Measurements from ENCODE around the gene LMX1A. TPM values are rescaled to one million over a fixed set of nuclear protein-coding genes. Genes with fewer than 3 reads are reported as not detected.

Gene LMX1A
- polyA plus RNA-seq, 2 of the 4 experiments (the other 2 are of a cell fraction) = not detected

GRCh38 chr1:165235155-165235776 lies 121.2 kb downstream of the LMX1A start (continued):
- TF ChIP-seq, protein P1, sequence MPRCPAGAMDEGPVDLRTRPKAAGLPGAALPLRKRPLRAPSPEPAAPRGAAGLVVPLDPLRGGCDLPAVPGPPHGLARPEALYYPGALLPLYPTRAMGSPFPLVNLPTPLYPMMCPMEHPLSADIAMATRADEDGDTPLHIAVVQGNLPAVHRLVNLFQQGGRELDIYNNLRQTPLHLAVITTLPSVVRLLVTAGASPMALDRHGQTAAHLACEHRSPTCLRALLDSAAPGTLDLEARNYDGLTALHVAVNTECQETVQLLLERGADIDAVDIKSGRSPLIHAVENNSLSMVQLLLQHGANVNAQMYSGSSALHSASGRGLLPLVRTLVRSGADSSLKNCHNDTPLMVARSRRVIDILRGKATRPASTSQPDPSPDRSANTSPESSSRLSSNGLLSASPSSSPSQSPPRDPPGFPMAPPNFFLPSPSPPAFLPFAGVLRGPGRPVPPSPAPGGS (IDR thresholded peaks at IDR 0.05) = no peak
- TF ChIP-seq BHLHE40 (IDR thresholded peaks at IDR 0.05; ENCODE audit: low read depth, low read length) (no peak), CBX8 (IDR thresholded peaks at IDR 0.05) (no peak), CHD4 (IDR thresholded peaks at IDR 0.05; ENCODE audit: borderline replicate concordance) (no peak), NFE2L2 (conservative IDR thresholded peaks at IDR 0.05; ENCODE audit: low read length) (no peak), MAZ (IDR thresholded peaks at IDR 0.05; ENCODE audit: borderline replicate concordance, low read depth, low read length) (no peak)

GRCh38 chr1:165234149-165234548 lies 122.4 kb downstream of the LMX1A start:
- H3K4me2 ChIP-seq = no peak overlapping the region
- 0 out of 3 replicates have a peak, but pooled peaks cover 5% of the 10 kb centered on the region for H3K4me1 ChIP-seq
- 37% methylated on average over 4 of the region's 4 CpGs for WGBS (ENCODE audit: missing lambda C conversion rate)
- H3K4me3 ChIP-seq = no peak overlapping the region
- no peak overlapping the region for H3K27ac ChIP-seq
- FAIRE-seq (no peak), DNase-seq (ENCODE audit: low read depth in 1 of 2, low spot score in 1 of 2) (no peak), ATAC-seq (no peak)
- ChIA-PET POLR2A (no interaction called here), CTCF (interaction anchor here (0.7 kb wide), 1 partner anchor 10 kb away, joined by 3 read pairs; no protein-coding TSS in a partner anchor)
- TF ChIP-seq NFE2L2 (conservative IDR thresholded peaks at IDR 0.05; ENCODE audit: low read length) = no peak
- TF ChIP-seq SMC3 (IDR thresholded peaks at IDR 0.05) = no peak
- TF ChIP-seq, protein P2, sequence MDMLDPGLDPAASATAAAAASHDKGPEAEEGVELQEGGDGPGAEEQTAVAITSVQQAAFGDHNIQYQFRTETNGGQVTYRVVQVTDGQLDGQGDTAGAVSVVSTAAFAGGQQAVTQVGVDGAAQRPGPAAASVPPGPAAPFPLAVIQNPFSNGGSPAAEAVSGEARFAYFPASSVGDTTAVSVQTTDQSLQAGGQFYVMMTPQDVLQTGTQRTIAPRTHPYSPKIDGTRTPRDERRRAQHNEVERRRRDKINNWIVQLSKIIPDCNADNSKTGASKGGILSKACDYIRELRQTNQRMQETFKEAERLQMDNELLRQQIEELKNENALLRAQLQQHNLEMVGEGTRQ (IDR thresholded peaks at IDR 0.05) = no peak
- no peak for TF ChIP-seq HEYL (CRISPR knock-in tag; IDR thresholded peaks at IDR 0.05)
- no peak for TF ChIP-seq POLR2A (IDR thresholded peaks at IDR 0.05; ENCODE audit: low read length)
- no peak for TF ChIP-seq HOXB5 (CRISPR knock-in tag; IDR thresholded peaks at IDR 0.05)
- no peak for TF ChIP-seq TP53 (CRISPR knock-in tag; IDR thresholded peaks at IDR 0.05)
- no peak for TF ChIP-seq CHD2 (IDR thresholded peaks at IDR 0.05; ENCODE audit: low read length, partially characterized antibody)
- no peak for TF ChIP-seq BHLHE40 (IDR thresholded peaks at IDR 0.05; ENCODE audit: low read depth, low read length)
- TF ChIP-seq RARB (CRISPR knock-in tag; IDR thresholded peaks at IDR 0.05) = no peak
- no peak for TF ChIP-seq RNF2 (IDR thresholded peaks at IDR 0.05; ENCODE audit: borderline replicate concordance, low read depth)
- no peak for TF ChIP-seq RCOR1 (IDR thresholded peaks at IDR 0.05; ENCODE audit: low read depth, low read length)
- no peak for TF ChIP-seq MAFK (IDR thresholded peaks at IDR 0.05; ENCODE audit: partially characterized antibody)
- no peak for TF ChIP-seq HDAC2 (IDR thresholded peaks at IDR 0.05)
- TF ChIP-seq PHF8 (IDR thresholded peaks at IDR 0.05; ENCODE audit: borderline replicate concordance, low read depth) = no peak
- TF ChIP-seq, protein P3, sequence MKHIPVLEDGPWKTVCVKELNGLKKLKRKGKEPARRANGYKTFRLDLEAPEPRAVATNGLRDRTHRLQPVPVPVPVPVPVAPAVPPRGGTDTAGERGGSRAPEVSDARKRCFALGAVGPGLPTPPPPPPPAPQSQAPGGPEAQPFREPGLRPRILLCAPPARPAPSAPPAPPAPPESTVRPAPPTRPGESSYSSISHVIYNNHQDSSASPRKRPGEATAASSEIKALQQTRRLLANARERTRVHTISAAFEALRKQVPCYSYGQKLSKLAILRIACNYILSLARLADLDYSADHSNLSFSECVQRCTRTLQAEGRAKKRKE (CRISPR knock-in tag; IDR thresholded peaks at IDR 0.05; ENCODE audit: low read depth) = no peak
- no peak for TF ChIP-seq HES2 (IDR thresholded peaks at IDR 0.05)
- TF ChIP-seq HMGXB4 (CRISPR knock-in tag; IDR thresholded peaks at IDR 0.05; ENCODE audit: borderline replicate concordance) = no peak
- no peak for TF ChIP-seq EHMT2 (IDR thresholded peaks at IDR 0.05; ENCODE audit: low read depth)
- no peak for TF ChIP-seq FOXS1 (CRISPR knock-in tag; IDR thresholded peaks at IDR 0.05)
- H3K9me3 ChIP-seq = no peaks in the 10 kb centered on the region

All from A549 (cell line).